GM18507 (cell line): Measurements from ENCODE around the gene VSTM4.

Experiments used
- DNase-seq: peaks from one replicate; pipeline ENCODE4 v3.0.0; 2011; ENCODE audit warnings: low read depth; ENCODE audit not compliant: insufficient read length; ENCODE audit errors: extremely low spot score
- FAIRE-seq: peaks from 2 replicates; lab custom pipeline; 2011; peaks lifted over from hg19 to GRCh38; lab: Jason Lieb, UNC

Gene VSTM4

GRCh38 chr10:49120911-49121310 lies 5.6 kb upstream of the VSTM4 start:
- DNase-seq: no peak
- no peak for FAIRE-seq

DNA sequence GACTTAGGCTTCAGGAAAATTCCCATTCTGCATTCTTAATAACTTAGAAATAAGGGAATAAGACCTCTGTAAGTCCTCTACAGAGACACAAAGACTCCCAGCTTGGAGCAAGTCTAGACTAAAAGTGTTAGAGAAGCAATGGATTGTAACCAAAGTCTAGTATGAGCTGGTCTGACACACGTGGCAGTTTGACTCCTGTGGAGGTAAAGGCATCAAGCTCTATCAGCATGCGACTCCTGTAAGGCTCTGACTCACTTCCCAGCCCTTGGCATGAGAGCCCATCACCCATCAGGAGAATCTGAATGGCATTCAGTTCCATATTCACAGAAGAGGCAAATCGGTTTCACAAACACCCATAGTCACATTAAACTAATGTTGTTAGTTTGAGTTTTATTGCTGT lies 4.4 kb upstream of the VSTM4 start:
- no peak for FAIRE-seq
- no peak for DNase-seq

- no peak for DNase-seq
- FAIRE-seq: no peak
Observed at GRCh38 chr10:49118430-49119074, 3.2 kb upstream of the VSTM4 start.

DNA sequence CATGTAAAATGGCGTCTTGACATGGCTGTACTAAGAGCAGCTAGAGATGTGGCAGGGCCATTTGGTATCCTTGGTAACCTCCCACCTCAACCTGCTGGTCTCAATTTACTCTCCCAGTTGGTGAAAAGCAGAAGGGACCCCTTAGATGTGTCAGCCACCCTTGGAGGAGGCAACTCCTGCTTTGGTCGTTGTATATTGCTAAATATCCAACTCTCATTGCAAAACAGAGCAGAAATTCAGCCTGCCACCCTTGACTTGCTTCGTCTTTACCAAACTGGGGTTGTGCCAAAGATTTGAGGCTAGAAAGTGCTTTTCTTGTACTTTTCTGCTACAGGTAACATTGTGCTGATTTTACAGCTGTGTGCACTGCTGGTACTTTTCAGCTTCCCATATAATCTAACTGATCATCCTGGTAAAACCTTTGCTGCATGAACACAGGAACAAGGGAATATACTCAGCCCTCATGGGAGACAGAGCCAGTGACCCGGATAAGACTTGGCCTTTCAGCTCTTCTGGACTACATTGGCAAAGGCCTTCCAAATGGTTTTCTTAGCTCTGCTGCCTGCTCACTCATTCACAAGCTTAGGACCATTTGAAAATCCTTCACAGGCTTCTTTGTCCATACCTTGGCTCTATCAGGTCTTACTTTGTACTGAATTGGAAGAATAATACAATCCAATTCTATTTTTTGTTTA lies 2.2 kb upstream of the VSTM4 start:
- FAIRE-seq: no peak
- DNase-seq: no peak

- no peak for FAIRE-seq
Observed at GRCh38 chr10:49116509-49117375, 1.4 kb upstream of the VSTM4 start.

DNA sequence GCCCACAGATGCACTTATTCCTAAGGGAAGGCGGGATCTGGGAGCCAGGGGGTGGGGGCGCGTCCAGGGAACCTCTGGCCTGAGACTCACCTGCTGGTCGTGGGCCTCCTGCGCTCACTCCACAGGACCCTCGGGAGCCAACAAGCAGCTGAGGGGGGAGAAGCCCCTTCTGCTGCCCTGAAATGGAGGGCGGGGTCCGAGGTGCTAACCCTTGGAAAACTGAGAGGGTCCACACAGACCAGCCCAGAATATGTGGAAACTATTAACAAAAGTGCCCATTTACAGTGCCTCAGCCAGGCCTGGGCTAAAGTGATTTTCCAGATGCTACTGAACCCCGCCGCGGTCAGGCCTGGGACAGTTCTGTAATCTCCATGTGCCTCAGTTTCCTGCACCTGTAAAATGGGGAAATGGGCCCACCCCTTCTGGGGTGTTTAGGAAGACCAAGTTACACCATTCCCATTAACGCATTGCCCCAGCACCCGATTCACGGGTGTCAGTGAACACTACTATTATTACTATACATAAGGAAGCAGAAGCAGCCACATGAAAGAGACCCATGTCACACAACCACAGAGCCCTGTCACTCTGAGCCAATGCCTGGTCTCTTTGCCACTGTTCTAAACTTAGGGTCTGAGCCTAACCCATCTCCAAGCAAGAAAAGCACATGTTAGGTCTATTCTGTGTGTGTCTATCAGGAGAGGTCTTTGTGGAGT lies 630 bp upstream of the VSTM4 start:
- DNase-seq (no peak), FAIRE-seq (no peak)

More at GRCh38 chr10:49116509-49117375, 1.4 kb upstream of the VSTM4 start:
- no peak for DNase-seq

DNA sequence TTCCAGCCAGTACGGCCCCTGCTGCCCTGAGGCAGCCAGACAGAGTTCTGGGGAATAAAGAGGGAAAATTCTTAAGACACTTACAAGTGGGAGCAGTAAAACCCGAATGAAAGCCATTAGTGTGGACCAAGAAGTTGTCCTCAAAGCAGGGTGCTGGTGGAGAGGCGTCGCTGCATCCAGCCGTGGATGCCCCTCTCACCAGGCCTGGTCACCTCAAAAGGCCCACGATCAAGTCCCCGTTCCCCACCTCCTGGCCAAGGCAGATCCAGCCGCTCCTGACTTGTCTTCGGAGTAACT lies 656 bp downstream of the VSTM4 start:
- FAIRE-seq: no peak
- no peak for DNase-seq

- DNase-seq (no peak), FAIRE-seq (no peak)
Observed at GRCh38 chr10:49113741-49114141, 1.6 kb downstream of the VSTM4 start.

DNA sequence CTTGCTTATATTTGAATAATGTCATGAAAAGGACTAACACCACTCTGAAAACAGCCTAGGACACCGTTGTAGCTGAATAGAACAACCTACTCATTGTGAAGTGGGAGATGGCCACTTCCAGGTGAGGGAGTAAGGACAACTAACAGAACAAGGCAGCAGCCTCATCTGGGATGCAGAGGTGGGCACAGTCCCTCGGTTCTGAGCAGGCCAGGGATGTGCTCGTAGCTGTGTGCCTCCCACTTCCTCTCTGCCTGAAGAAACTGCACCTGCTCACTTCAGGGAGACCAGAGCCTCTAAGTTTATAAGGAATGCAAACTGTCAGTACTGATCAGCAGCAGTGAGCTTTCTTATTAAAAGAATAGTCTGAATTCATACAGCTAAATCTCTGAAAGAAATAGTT lies 2.5 kb downstream of the VSTM4 start:
- FAIRE-seq (no peak), DNase-seq (no peak)

DNA sequence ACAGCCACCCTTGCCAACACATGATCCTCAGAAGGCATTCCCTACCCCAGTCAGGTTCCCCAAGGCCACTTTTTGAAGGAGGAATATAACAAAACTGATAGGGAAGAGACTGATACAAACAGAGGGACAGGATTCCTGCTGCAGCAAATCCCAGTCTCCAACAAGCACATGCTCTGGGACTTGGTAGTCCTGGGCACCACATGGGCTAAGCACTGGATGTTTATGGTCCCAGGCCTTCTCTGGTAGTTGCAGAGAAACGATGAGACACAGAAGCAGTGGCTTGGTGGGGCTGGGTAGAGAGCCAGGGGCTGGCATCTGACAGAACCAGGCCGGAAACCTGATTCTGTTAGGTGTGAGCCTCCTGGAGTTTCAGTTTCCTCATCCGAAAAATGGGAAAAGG lies 3.2 kb downstream of the VSTM4 start:
- no peak for DNase-seq
- FAIRE-seq: no peak

DNA sequence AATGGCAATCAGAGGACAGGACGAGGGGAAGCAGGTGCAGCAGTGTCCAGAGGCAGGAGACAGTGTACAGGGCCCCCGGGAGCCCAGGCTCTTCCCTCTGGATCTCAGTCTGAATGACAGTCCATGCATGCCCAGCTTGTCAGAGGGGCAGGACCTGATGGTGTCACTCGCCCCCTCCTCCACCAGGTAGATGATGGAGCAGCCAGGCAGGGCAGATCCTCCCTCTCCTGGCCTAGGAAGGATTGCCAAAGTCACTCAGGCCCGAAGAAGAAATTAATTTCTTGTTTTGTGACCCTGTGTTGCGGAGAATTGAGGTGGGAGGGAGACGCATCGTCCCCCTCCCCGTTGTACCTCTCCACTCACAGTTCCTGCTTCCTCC lies 4.0 kb downstream of the VSTM4 start:
- FAIRE-seq (no peak), DNase-seq (no peak)

DNA sequence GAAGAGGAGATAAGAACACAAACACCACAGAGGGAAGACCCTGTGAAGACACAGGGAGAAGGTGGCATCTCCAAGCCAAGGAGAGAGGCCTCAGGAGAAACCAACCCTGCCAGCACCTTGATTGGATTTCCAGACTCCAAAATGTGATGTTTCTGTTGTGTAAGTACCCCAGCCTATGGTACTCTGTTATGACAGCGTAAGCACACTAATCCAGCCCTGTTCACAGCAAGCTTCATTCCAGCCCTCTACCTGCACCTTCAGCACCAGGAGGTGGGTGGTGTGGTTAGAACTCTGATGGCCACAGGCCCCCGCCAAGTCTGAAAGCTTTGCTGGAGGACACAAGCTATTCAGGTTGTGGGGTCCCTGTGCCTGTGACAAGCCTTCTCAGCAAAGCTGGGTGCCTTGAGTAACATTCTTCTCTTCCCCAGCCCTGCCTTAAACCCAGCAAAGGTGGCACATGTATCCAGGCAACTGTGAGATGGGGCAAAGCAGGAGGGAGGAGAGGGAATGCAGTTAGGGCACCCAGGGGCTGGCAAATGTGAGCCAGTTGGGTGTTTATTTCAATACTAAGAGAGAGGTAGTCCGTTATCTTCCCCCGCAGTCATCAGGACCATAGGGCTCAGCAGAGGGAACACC lies 4.5 kb downstream of the VSTM4 start:
- no peak for DNase-seq
- FAIRE-seq: no peak

DNA sequence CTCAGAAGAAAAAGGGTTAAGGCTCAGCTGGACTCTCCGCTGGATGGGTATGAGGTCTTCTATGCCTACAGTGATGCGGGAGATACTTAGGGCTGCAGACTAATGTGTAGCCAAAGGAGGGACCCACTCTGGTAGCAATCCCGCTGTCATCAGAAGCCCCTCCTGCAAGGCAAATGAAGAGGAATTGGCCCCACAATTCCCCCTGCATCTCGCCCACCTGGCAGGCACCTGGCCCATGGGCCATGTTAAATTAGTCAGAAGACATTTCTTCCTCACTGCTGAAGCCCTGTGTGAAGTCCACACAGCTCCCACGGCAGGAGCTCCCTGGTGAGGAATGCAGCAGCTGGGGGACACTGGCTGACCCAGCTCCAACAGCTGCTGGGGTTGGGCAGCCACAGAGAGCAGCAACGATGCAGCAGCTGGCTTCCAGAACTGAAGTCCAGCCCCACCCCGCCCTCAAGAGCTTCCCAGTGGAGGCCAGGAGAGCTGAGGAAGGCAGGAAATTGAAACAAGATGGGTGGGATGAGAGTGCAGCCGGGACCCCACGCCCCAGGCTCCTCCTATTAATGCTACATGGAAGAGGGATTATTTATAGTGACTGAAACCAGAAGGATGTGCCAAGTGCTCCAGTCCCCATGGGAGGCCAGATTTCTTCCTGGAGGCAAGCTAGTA lies 5.5 kb downstream of the VSTM4 start:
- FAIRE-seq (no peak), DNase-seq (no peak)

GRCh38 chr10:49108656-49109055 lies 6.7 kb downstream of the VSTM4 start:
- DNase-seq (no peak), FAIRE-seq (no peak)

- no peak for FAIRE-seq
- DNase-seq: no peak
Observed at GRCh38 chr10:49107887-49108267, 7.4 kb downstream of the VSTM4 start.

DNA sequence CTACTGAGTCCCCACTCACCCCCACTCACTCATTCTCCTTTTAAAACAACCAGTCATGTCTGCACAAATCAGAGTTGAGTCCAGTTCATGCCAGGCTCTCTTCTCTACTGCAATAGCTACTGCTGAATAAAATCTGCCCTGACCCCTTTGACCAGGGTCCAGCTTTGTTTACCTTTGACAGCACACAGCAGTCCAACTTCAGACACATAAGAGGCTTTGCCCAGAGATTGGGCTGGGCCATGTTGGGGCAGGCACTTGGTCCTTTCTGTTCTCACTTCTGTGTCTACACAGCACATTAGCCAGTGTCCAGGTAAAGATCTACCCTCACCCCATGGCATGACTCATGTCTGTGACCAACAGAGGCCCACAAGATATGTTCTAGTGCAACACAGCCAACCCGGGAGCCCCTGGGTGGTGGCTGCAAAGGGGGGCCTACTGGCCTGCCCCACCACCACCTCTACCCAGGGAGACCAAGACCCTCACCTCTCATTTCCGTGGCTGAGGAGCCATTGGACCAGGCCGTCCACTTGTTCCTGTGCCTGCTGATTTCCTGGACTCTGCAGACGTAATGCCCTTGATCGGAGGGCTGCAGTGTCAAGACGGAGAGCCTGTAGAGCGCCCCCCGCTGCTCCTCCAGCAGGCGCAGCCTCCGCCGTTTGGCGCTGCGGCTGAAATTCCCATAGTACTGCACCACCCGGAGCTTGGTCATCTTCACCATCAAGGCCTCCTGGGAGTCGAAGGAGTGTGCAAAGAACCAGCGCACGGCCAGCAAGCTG lies 8.0 kb downstream of the VSTM4 start:
- DNase-seq: no peak
- FAIRE-seq: no peak

DNA sequence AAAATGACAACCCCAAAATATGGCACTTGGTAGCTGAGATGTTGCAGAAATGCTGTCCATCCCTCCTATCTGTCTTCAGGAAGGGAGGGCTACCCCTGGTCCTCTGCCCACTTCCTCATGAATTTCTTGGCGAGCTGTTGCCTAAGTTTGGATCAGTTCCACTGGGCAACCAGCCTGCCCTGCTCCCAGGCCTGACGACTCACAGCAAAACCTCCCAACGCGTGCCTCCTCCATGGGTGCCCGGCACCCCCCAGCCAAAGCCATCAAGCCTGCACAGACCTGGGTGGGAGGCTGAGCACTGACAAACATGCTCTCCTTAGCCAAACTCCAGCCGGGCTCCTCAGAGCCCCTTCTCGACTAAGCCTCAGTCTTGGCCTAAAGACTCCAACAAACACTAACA lies 8.9 kb downstream of the VSTM4 start:
- no peak for DNase-seq
- FAIRE-seq: no peak

GRCh38 chr10:49105076-49105475 lies 10.2 kb downstream of the VSTM4 start:
- no peak for FAIRE-seq
- DNase-seq: no peak

DNA sequence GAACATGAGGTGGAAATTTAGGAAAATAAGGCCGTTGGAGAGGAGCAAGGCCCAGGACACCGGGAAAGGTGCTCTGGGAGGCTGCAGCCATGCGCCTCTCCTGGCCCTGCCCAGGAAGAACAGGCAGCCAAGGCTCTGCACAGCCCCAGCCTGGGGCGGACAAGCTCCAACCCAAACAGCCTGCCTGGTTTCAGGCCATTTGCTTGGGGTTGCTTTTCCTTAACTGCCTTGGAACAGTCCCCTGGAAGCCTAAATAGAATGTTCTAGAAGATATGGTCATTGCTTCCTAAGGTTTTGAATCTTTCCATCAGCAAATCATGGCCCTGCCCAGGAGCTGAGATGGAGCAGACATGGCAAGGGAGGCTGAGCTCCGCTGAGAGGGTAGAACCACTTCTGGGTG lies 11.0 kb downstream of the VSTM4 start:
- DNase-seq (no peak), FAIRE-seq (no peak)
